NCI-H2196 treated with DMSO at 0.1 percent for 48 hours (cell line): ENCODE measurements around the gene PIP4K2A.
"Not testable (repeated sequence)": the region's sequence is repeated elsewhere in the genome, so short reads cannot be mapped to it uniquely, and the experiment has no call there.

ENCODE experiments used
- DNase-seq: peaks from one replicate; lab custom pipeline; 2025; ENCODE audit not compliant: unreplicated experiment; lab: John Stamatoyannopoulos, UW

PIP4K2A gene

DNA sequence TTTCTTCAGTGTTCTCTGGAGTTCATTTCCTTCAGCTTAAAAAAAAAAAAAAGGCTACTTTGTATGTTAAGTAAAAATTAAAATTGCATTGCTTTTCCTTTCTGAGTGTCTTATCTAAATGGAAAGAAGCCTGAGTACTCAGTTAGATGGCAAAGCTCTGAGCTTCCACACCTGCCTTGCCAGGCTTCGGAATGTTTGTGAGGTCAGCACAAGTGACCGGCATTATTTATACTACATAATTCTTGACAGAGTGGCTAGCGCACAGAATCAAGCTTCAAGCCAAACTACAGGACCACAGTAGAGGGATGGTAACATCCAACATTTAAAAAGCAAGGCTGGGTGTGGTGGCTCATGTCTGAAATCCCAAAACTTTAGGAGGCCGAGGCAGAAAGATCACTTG lies 17.3 kb downstream of the PIP4K2A start:
- no peak for DNase-seq

DNA sequence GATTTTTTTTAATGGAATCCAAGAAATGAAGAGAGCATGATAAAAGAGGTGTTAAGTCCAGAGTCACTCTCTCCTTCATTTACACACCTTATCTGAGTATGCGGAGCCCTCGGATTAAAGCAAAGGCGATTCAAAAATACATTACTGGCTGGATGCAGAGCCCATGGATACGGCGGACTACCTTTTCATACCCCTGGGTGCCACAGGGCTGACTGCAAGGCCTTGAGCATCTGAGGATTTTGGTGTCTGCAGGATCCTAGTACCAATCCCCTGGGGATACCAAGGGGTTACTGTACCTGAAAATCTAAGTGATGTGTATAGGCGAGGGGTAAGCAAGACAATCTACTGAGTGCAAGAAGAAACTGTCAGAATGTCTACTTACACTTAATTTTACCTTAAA lies 20.5 kb downstream of the PIP4K2A start:
- no peak for DNase-seq

DNA sequence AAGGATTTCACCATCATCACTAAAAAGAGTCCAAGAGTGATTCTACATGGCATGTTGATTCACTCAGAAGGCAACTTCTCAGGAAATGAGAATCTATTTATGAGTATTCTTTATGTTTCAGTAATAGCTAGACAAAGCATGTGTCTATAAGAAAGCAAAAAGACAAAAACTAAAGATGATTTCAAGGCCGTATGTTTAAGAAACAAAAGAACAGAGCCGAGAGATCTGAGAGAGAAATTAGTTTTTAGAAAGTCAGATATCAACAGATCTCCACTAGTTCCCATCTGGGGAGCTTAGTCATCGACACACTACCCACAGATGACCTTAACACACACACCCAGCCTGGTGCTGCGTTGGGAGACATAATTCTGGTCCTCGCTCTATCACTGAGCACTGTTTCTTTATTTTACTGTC lies 21.0 kb downstream of the PIP4K2A start:
- DNase-seq = no peak

DNA sequence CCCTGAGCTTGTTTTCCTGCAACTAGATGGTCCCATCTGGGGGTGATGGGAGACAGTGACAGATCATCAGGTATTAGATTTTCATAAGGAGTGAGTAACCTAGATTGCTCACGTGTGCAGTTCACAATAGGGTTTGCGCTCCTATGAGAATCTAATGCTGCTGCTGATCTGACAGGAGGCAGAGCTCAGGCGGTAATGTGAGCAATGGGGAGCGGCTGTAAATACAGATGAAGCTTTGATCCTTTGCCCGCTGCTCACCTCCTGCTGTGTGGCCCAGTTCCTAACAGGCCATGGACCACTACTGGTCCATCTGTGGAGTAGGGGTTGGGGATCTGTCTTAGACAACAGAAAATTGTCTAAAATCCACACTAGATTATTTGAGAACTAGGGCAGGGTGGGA lies 22.3 kb downstream of the PIP4K2A start:
- DNase-seq = not testable (repeated sequence)

DNA sequence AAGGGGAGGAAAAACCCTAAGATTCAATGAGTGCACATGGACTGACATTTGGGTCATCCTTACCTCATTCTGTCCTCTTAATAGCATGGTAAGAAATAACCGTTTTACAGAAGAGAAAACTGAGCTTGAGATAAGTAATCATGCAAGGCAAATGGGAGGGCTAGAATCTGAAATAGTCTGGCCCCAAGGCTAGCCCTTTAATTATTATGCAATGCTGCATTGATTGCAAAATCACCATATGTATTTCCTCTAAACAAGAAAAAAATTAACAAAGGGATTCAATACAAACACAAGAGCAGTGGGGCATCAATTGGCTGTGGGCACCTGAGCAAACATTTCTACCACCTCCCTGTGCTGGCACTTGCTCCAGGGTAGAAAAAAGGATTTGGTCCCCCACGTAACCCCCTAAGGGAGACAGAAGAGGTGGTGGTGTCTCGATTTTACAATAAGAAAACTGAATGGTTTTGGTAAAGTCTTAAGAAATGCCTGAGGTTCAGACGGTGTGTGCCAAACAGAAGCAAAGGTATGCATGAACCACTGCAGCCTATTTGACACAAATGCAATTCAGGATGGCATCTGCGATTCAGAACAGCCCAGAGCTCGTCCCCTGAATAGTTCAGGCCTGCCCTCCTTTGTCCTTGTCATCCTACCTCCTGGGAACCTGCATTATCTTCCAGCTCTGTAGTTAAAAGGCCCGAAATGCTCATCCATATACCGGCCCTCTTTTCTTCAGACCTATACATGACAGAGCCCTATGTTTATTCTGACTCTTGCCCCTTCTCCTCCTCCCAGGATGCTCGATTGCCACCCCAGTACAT lies 23.6 kb downstream of the PIP4K2A start:
- DNase-seq = no peak

DNA sequence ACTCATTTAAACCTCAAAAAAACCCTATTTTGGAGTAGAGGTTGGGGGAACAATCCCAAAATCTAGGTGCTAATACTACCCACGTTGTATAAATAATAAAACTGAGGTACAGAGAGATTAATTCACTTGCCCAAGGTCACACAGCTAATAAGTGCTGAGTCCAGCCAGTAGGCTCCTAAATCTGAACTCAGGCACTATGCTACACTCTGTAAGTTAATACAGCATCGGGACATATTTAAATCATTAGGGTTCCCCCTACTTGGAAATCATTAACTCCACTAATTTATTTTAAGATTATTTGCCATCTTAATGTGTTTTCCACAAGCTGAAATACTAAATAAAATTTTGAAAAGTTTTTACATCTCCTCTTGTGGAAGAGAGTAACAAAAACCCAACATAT lies 24.2 kb downstream of the PIP4K2A start:
- DNase-seq = no peak

DNA sequence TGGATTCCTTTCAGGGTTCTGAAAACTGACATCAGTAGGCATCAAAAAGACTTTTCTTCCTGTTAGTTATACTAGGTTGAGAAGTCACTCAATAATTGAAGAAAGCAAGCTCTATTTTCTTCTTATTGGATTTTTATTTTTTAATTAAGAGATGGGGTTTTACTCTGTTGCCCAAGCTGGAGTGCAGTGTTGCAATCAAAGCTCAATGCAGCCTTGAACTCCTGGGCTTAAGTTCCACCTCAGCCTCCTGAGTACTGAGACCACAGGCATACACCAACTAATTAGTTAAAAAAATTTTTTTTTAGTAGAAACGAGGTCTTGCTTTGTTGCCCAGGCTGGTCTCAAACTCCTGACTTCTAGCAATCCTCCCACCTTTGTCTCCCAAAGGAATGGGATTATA lies 28.0 kb downstream of the PIP4K2A start:
- no peak for DNase-seq

DNA sequence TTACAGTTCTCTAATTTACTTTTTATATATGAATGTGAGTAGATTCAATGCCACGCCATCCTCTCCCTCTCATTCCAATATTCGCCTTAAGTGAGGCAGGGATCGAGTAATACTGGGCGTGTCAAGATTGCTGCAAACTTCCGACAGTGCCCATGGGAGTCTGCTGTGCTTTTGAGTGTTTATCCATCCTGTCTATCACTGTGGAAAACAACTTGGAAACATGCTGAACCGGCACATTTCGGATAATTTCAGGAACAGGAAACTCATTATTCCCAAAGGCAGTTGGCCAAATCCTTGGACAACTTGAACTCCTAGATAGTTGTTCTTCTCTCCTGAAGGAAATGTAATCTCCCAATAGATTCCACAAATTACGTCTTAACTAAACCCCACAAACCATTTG lies 28.5 kb downstream of the PIP4K2A start:
- no peak for DNase-seq

DNA sequence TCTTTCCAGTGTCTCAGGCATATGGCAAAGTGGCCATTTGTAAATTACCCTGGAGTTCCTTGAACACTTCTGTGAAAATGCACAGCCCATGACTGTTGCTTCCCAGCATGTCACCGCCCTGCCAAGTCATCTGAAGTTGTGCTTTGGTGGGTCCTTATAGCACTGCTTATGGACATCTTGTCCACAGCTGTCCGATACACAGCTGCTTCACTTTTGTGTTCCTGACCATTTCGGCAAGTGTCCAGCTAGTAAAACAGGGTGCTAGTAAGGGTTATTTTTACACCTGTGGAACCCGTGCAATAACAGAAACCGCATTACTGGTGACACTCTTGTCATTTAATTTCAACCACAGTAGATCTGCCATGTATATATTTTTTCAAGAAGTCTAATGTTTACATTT lies 29.7 kb downstream of the PIP4K2A start:
- no peak for DNase-seq

DNA sequence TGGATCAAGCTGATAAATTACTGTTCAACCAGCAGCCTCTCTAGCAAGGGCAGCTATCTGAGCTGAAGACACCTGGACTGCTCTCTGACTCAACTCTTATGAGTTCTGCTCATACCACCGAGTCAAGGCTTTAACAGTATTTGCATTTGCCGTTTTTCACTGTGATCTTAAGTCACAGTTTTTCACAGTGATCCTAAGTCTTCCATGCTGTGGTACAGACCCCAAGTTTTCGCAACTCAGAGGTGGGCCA lies 31.3 kb downstream of the PIP4K2A start:
- DNase-seq = no peak

DNA sequence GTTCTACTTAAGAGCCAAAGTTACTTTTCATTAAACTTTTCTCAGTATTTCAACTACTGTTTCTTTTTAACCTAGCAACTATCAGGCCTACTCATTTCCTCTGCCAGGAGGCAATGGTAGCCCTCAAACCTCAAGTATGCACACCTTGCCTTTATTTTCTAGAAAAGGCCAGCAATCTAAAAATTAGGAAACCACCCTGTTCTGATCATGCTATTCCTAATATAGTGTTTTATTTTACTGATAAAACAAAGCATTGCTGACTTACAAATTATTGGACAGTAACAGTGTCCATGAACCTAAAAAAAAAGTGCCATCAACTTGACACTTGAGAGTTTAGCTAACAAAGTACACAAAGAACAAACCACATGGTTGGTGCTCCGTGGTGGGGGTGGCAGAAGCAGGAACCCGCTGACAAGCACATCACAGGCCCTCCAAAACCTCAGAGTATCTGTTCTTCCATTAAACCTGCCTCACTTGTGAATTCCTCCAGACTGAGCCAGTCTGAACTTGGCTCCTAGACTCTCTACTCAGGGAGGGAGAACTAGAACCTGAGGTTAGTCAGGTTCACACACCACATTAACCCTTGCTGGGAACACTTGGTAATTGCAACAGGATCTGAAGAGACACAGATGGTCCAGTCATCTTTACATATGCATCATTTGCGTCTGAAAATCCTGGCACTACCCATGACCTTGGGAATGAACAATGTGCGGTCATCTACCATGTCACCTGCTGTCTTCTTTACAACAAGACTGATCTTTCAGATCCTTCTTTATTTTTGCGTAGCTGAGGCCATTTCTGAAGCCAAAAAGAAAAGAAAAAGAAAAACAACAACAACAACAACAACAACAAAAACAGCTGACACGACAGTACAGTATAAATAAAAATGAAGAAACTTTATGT lies 31.9 kb downstream of the PIP4K2A start:
- no peak for DNase-seq

DNA sequence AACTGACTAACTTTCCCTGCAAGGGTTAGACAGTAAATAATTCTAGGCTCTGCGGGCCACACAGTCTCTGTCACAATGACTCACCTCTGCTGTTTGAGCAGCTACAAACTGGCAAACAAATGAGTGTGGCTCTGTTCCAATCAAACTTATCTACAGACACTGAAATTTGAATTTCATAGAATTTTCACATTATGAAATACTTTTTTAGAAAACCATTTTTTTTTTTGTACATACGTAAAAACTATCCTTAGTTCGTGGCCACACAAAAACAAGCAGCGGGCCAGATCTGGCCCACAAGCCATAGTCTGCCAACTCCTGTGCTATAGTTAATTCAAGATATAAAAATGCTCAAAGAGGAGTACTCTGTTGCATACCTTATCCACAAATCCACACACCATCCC lies 32.6 kb downstream of the PIP4K2A start:
- DNase-seq = peak; percentile 1

DNA sequence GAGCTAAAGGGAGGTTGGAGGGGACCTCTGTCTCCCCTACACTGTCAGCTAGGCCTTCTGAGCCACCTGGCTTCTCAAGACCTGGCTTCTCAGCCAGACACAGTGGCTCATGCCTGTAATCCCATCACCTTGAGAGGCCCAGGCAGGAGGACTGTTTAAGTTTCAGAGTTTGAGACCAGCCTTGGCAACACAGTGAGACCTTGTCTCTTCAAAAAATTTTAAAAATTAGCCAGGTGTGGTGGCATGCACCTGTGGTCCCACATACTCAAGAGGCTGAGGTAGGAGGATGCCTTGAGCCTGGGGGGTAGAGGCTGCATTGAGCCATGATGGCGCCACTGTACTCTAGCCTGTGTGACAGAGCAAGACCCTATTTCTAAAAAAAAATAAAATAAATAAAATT lies 33.1 kb downstream of the PIP4K2A start:
- DNase-seq = no peak

DNA sequence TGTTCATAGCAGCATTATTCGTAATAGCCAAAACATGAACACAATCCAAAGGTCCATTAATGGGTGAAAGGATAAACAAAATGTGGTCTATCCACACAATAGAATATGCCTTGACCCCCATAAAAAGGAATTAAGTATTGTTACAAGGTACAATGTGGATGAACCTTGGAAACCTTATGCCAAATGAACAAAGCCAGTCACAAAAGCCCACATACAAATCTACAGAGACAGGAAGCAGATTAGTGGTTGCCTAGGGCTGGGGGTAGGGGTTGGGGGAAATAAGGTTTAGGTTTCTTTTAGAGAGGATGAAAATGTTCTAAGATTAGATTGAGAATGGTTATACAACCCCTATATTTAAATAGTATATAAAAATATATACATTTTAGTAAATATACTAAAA lies 34.8 kb downstream of the PIP4K2A start:
- no peak for DNase-seq

DNA sequence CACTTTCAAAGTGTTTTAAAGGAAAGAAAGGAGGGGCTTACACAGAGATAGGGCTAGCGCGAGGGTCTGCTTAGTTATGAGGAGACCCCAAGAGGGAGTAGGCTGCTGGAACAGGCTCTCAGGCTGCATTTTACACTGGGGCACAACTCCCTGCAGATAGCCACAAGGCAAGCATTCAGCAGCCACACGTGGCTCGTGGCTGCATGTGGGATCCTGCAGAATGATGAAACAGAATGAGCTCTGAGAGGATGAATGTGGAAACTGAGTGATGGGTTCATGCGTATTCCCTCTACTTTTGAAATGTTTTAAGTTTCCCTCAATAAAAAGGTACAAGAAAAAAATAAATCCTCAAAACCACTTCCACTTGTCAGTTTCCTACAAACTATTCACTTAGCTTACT lies 37.0 kb downstream of the PIP4K2A start:
- DNase-seq = no peak

DNA sequence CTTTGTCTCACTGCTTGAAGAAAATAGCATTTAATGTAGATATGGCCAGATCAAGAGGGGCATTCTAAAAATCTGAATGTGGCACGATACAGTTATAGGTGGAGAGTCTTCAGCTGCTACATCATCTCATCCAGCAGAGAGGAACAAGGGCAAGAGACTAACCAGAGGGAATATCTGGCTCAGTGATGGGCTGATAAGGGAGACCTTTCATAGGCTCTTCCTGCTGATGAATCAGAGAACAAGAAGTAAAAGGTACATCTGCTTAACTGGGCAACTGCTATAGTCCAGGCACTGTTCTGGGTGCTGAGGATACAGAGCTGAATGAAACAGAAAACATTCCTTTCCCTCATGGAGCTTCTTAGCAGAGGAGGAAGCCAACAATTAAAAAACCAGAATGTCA lies 37.9 kb downstream of the PIP4K2A start:
- DNase-seq = no peak

DNA sequence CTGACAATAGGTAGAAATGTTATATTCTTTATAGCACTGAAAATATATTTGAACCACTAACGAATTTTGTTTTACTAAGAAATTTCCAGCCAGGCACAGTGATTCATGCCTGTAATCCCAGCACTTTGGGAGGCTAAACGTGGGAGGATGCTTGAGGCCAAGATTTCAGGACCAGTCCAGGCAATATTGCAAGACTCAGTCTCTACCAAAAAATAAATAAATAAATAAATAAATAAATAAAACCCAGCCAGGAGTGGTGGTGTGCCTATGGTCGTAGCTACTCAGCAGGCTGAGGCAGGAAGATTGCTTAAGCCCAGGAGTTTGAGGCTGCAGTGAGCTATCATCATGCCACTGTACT lies 39.8 kb downstream of the PIP4K2A start:
- DNase-seq = no peak

DNA sequence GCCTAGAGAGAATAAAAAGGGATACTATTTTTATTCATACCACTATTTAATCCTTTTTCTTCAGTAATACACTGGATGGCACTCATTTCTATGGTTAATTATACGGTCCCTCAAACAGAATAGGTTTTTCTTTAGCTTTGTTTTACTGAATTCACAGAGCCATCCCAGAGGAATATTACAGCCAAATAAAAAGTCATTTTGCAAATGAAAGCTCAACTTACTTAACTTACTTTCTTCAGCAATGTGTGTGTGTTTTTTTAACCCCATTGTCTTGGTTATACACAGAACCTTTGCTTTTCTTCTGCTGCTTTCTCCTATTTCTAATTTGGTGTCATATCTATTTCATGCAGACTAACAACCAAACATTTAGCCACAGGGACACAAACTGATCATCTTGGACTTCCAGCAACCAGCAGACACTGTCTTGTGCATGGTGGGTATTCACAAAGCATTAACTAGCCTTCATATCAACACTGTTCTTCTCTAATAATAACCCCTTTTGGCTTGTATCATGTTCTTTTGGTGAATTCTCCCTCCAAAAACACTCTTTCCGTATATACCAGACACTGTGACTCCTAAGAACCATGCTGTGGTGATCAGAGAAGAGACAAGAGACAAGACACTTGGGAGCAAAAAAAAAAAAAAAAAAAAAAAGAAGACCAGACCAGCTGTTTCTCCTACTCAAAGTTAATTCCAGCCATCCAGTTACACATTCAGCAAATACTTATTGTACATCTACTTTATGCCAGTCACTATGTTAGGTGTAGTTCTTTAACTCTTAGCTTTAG lies 40.4 kb downstream of the PIP4K2A start:
- DNase-seq = no peak

DNA sequence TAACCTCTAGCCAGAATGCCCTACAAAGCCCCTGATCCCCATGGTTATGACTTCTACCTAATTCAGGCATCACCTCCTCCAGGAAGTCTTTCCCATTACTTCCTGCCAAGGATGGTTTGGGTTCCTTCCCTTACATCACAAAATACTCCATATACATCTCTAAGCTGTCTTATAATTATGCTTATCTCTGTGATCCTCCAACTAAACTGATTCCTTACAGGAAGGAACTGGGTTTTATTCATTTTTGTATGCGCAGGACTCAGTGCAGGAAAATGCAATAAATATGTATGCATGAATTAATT lies 41.3 kb downstream of the PIP4K2A start:
- DNase-seq = no peak

DNA sequence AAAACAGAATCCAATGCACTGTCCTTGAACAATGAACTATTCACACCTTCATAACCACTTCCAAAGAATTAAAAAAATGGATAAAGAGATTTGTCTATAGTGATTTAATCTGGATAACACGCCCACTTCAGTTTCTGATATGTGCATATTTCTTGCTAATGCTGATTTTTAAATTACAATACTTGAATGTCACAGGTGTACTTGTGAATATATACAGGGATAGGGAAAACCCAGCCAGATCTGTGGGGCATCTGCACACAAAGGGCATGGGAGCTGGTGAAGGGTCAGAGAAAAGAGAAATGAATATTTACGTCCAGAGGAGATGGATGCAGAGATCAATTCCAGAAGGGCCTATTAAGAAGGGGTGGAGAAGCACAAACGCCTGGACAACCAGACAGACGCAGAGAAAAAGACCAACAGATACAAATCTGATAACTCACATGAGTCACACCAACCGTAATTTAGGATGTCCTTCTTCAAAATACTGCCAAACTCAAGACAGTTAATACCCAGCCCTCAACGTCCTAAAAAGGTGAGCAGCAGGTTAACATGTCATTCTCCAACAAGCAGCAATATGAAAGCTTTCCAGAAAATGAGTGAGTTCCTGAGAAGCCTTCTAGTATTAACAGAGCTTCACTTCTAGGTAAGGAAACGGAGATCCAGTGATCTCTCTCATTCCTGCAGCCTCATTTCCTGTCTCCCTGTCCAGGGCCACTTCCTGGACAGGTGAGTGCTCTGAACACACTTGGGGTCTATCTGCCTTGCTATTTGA lies 41.9 kb downstream of the PIP4K2A start:
- no peak for DNase-seq

DNA sequence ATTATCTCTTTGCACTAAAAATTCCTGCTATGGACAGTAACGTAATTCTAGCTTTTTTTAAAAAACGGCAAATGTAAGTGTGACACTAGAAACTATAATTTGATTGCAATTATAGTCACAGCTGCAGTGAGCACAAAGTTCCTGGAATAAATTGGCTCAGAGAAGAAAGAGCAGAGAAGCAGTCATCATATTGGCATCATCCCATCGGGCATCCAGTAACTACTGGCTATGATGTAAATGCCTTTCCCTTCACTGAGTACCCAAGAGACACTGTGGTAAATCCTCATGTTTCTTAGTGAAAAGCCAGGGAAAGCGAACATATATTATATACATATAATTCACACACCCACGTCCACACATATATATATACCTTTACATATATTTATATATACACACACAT lies 43.6 kb downstream of the PIP4K2A start:
- DNase-seq = no peak
